ENCODE results near the gene PCDH15.

PCDH15 gene

GRCh38 chr10:54363390-54363789, 437.6 kb downstream of the PCDH15 start:
- DNase-seq: no peak

DNA sequence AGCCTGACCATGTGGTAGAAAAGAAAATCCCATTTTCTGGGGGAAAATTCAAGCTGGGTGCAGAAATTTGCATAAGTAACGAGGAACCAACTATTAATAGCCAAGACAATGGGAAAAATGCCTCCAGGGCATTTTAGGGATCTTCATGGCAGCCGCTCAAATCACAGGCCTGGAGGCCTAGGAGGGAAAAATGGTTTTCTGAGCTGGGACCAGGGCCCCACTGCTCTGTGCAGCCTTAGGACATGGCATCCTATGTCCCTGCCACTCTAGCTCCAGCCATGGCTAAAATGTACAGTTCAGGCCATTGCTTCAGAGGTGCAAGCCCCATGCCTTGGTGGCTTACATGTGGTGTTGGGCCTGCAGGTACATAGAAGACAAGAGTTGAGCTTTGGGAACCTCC, 459.0 kb downstream of the PCDH15 start:
- no peak for DNase-seq

DNA sequence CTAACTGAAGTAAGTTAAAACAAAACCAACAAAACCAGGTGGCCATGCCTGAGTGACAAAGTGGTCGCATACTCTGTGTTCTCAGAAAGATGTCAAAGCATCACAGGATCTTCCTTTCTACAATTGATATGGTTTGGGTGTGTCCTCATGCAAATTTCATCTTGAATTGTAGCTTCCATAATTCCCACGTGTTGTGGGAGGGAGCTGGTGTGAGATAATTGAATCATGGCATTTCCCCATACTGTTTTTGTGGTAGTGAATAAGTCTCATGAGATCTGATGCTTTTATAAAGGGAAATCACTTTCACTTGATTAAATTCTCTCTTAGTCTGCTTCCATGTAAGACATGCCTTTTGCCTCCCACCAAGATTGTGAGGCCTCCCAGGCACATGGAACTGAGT, 465.7 kb downstream of the PCDH15 start:
- no peak for DNase-seq

- no peak for DNase-seq
Observed at GRCh38 chr10:54319341-54319740, 481.7 kb downstream of the PCDH15 start.

- DNase-seq: no peak
Observed at GRCh38 chr10:54318470-54318869, 482.6 kb downstream of the PCDH15 start.

DNA sequence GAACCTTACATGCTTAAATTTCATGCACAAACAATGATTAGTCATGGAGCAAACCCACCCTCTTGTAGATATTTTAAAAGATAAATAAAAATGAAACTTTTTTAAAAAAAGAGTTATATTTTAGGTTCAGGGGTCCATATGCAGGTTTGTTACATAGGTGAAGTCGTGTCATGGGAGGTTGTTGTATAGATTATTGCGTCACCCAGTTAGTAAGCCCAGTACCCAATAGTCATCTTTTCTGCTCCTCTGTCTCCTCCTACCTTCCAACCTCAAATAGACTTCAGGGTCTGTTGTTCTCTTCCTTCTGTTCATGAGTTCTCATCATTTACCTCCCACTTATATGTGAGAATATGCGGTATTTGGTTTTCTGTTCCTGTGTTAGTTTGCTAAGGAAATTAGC, 486.6 kb downstream of the PCDH15 start:
- no peak for DNase-seq

DNA sequence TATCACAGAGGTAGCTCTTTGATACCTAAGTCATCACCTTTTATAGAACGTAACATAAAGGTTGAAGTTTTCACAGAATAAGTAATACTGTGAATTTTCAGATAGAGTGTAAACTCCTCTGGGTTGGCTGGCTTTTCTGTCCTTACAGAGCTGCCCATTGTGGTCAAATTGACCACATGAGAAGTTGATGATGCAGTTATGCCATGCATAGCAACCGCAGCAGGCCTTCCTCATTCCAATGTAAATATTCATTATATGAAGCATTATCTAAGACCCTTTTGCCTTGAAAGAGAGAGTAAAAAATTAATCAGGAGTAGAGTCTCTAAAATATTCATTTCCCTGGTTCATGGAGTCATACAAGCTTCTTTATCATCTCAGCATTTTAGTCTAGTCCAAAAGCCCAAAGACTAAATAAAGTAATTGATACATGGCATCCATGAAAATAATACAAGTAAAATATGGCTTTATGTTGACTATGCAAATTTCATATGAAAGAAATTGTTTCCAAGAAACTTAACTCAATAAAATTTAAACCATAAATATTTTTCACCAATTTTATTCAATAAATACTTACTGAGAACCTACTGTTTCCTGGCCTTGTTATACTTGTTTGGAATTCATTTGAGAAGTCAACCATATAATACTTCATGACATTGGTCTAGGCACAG, 516.4 kb downstream of the PCDH15 start:
- DNase-seq: no peak

GRCh38 chr10:54282012-54282411, 519.0 kb downstream of the PCDH15 start:
- no peak for DNase-seq

- DNase-seq: no peak
Observed at GRCh38 chr10:54266395-54266794, 534.6 kb downstream of the PCDH15 start.

- DNase-seq: no peak
Observed at GRCh38 chr10:54262726-54263125, 538.3 kb downstream of the PCDH15 start.

- DNase-seq: no peak
Observed at GRCh38 chr10:54259104-54259503, 541.9 kb downstream of the PCDH15 start.

DNA sequence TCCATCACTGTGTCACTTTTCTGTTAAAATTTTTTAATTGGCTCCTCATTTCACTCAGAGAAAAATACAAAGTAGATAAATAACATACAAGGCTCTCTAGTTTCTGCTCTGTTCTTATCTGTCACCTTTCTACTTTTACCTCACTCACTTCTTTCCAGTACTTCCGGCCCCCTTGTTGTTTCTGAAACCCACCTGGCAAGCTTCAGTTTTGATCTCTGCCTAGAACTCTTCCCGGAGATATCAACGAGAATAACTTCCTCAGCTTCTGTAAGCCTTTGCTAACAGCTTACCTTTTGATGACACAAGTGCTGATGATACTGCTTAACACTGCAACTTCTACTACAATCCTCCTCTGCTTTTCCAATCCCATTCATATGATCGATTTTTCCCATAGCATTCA, 566.2 kb downstream of the PCDH15 start:
- no peak for DNase-seq

DNA sequence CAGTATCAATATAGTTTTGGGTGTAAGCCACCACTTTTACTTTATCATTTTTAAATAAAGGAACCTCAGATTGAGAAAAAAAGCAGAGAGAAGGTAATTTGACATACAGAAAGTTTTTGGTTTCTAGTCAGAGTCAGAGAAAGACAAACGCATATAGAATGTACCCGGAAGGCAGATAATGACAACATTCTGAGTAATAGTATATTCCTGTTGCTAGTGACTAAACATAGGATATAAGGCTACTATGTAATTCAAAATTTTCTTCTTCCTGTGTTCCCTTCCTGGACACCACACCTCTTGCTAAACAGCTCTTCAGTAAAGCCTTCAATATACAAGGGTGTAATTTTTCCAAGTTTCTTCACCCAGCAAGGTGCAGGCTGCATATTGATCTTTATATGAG, 597.6 kb downstream of the PCDH15 start:
- DNase-seq: no peak

- no peak for DNase-seq
Observed at GRCh38 chr10:54198051-54198450, 603.0 kb downstream of the PCDH15 start.

DNA sequence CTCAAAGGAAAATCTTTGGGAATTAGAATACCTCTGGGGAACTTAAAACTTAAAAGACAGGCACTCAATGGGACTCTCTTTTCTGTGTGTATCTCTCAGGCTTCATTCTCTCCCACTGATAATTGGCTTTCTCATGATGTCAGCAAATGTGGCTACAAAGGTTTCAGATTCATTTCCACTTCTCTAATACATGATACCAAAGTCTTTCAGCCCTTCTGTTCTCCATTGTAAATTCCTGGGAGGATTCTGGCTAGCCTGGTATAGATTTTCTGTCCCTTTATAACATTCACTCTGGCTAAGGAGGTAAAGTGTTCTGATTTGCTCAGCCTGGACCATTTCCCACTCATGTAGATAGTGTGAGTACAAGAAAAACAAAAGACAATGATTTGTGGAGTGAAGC, 606.2 kb downstream of the PCDH15 start:
- DNase-seq: no peak

DNA sequence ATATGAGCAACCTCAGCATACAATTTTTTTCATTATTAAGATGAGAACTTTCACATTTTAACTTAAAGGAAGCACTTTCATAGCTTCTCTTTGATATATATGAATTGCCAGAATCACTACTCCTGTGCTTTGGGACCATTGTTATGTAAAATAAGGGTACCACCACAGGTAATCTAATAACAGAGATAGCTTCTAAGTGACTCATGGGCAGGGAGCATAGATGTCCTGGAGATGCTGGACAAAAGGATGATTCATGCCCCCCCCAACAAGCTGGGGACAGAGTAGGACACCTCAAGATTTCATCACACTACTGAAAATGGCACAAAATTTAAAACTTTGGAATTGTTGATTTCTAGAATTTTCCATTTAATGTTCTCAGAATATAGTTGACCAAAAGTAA, 641.1 kb downstream of the PCDH15 start:
- DNase-seq: no peak

DNA sequence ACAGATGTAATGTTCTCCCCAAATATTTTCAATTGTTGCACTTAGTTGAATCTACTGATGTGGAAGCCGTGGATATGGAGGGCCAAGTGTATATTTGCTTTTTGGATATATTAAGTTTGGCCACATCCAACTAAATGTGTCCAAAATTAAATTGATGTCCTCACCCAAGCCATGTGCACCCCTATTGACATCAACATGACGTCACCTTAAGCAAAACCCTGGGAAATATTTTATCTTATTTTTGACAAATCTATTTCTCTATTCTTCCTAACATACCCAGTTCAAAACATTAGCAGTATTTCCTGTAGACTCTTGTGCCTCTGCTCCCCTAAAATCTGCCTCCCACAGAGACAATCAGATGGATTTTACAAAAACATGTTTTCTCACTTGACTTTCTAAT, 652.5 kb downstream of the PCDH15 start:
- DNase-seq: no peak

- DNase-seq: no peak
Observed at GRCh38 chr10:54139819-54140428, 661.1 kb downstream of the PCDH15 start.

DNA sequence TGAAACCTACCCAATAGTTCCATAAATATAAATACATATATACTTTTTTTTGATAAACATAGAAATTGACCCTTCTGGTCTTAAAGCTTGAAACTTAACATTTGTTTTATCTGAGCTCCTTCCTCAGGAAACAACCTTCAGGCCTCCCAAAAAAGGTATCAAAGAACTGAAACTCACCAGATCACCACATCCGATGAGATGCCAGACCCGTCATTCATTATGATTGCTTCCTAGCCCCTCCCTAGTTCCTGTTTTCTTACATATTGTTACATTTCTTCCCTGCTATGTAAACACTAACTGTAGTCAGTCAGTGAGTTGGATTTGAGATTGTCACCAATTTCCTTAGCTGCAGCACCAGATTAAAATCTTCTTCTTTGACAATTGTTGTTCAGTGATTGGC, 663.6 kb downstream of the PCDH15 start:
- no peak for DNase-seq

DNA sequence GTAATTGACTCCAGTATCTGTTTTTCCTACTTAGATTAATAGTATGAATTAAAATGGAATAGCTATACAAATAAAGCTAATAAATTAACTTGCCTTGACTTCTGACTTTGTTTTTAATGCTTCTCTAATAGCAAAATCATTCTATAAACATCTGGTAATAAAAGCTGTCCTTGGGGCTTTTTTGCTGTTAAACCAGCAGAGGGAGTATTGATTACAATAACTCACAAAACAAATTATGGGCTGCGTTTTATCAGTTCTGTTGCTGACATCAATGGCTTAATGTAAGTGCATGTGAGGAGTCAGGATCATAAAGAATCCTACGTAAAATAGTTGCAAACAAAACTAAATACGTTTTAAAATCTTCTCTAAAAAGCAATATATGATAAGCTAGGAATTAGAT, 667.8 kb downstream of the PCDH15 start:
- no peak for DNase-seq

DNA sequence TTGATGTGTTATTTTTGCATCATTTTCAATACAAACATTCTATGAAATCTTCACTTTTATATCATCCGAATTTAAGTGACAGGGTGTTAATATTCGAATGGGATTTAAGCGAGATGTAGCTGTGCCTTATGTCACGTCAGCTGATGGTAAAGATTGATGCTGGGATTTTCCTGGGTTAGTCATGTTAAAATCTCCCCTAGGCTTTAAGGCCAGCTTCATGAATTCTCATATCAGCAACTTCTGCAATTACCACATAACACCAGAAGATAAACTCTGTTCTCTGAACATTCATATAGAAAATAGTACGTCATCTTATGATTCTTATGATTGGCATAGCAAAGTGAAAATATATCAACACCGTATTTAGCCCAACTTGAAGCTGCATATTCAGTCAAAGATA, 669.2 kb downstream of the PCDH15 start:
- no peak for DNase-seq

- no peak for DNase-seq
Observed at GRCh38 chr10:54130394-54130793, 670.6 kb downstream of the PCDH15 start.

- no peak for DNase-seq
Observed at GRCh38 chr10:54125098-54125747, 675.8 kb downstream of the PCDH15 start.

DNA sequence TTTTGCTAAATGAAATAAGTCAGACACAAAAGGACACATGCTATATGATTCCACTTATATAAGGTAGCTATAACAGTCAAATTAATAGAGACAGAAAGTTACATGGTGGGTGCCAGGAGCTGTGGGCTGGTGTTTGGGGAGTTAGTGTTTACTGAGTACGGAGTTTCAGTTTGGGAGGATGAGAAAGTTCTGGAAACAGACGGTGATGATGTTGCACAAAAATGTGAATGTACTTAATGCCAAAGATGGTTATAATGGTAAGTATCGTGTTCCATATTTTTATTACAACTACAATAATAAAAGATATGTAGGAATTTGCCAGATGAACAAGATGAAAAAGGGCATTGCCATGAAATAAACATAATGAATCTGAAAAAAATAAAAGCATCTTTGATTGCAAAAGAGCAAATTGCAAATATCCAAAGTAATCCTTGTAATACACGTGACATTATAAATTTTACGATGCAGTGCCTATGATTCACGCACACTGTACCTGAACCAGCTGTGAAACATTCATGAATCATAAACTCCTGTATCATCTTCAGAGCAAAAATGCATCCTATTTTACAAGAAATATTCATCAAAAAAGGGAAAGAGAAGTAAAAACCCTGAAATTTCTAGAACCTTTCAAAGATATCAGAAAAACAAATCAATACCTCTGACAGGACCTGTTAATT, 676.7 kb downstream of the PCDH15 start:
- DNase-seq: no peak
